HFF-Myc (cell line): ENCODE measurements around the gene KIFC3.
"Not testable (repeated sequence)": the region's sequence is repeated elsewhere in the genome, so short reads cannot be mapped to it uniquely, and the experiment has no call there.

Experiments
- DNase-seq: peaks from one replicate; pipeline ENCODE4 v3.0.0-alpha.2; 2011; ENCODE audit warnings: low read depth; ENCODE audit errors: extremely low read depth
- H3K4me3 ChIP-seq: replicated peaks from 2 replicates; pipeline ENCODE4 v1.5.1; 2011; ENCODE audit warnings: low read depth, mild to moderate bottlenecking, control low read depth, low read length
- TF ChIP-seq, protein P1 (sequence below): IDR thresholded peaks from 2 replicates; pipeline ENCODE4 v1.5.1; 2012; ENCODE audit warnings: mild to moderate bottlenecking, low read depth, low read length, control low read depth; ENCODE audit errors: missing control alignments

KIFC3 gene

DNA sequence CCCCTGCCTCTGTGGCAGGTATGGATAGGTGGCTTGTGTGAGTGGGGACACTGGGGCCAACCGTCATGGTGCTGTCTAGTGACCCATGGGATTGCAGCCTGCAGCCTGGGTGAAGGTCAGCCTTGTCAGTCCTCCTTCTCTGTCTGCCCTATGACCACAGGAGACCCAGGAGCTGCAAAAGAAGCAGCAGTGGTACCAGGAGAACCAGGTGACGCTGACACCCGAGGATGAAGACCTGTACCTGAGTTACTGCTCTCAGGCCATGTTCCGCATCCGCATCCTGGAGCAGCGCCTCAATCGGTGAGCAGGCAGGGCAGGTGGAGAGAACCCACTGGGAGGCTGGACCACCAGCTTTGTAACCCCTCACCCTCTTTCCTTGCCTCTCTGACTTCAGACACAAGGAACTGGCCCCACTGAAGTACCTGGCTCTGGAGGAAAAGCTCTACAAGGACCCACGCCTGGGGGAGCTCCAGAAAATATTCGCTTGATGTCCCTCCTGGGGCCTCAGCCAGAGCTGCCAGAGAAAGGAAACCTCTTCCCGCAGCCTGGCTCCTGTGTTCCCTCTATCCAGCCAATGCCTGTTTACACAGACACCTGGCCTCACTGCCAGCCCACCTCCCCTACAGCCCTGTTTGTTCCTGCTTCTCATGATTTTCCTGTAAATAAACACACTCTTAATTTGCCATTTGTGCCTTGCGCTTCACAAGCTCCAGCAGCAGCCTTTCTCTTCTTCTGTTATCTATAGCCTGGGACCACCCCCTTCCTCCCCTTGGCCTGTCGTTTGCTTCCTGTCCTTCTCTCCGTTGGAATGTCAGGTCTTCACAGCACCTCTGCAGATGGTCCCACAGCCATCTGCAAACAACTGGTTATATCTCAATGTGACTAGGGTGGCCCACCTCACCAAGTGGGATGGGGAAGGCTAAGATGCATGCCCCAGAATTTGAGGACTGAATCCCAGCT, 71.2 kb downstream of the KIFC3 start:
- TF ChIP-seq, protein P1, sequence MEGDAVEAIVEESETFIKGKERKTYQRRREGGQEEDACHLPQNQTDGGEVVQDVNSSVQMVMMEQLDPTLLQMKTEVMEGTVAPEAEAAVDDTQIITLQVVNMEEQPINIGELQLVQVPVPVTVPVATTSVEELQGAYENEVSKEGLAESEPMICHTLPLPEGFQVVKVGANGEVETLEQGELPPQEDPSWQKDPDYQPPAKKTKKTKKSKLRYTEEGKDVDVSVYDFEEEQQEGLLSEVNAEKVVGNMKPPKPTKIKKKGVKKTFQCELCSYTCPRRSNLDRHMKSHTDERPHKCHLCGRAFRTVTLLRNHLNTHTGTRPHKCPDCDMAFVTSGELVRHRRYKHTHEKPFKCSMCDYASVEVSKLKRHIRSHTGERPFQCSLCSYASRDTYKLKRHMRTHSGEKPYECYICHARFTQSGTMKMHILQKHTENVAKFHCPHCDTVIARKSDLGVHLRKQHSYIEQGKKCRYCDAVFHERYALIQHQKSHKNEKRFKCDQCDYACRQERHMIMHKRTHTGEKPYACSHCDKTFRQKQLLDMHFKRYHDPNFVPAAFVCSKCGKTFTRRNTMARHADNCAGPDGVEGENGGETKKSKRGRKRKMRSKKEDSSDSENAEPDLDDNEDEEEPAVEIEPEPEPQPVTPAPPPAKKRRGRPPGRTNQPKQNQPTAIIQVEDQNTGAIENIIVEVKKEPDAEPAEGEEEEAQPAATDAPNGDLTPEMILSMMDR = no peak
- no peak for DNase-seq
- no peak overlapping the region for H3K4me3 ChIP-seq

DNA sequence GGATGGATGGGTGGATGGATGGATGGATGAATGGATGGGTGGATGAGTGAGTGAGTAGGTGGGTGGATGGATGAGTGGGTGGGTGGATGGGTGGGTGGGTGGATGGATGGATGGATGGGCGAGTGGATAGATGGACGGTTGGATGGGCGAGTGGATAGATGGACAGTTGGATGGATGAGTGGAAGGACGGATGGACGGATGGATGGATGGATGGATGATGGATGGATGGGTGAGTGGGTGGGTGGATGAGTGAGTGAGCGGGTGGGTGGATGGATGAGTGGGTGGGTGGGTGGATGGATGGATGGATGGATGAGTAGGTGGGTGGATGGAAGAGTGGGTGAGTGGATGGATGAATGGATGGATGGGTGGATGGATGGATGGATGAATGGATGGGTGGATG, 72.4 kb downstream of the KIFC3 start:
- H3K4me3 ChIP-seq, DNase-seq: not testable (repeated sequence)

DNA sequence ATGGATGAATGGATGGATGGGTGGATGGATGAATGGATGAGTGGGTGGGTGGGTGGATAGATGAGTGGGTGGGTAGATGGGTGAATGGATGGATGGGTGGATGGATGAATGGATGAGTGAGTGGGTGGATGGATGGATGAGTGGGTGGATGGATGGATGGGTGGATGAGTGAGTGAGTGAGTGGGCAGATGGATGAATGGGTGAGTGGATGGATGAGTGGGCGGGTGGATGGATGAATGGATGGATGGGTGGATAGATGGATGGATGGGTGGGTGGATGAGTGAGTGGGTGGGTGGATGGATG, 73.2 kb downstream of the KIFC3 start:
- TF ChIP-seq, protein P1 = no peak
- H3K4me3 ChIP-seq = no peak overlapping the region
- DNase-seq = no peak

DNA sequence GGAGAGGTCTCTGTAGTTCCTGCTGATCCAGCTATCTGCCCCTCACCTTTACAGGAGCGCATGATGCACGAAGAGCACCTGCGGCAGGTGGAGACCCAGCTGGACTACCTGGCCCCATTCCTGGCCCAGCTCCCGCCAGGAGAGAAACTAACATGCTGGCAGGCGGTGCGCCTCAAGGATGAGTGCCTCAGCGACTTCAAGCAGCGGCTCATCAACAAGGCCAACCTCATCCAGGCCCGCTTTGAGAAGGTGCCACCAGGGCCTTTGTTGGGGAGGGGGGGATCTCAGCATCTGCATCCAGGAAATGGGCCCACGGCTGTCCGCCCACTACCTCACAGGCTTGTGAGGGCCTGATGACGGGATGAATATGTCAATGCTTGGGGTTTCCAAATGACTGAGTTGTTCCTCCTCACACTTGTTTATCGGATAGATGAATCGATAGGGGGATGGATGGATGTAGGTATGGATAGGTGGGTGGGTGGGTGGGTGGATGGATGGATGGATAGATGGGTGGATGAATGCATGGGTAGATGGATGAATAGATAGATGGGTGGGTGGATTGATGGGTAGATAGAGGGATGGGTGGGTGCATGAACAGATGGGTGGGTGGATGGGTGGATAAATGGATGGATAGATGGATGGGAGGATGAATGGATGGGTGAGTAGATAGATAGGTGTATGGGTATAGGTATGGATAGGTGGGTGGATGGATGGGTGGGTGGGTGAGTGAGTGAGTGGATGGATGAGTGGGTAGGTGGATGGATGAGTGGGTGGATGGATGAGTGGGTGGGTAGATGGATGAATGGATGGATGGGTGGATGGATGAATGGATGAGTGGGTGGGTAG, 73.7 kb downstream of the KIFC3 start:
- no peak overlapping the region for H3K4me3 ChIP-seq
- TF ChIP-seq, protein P1 = no peak
- no peak for DNase-seq

DNA sequence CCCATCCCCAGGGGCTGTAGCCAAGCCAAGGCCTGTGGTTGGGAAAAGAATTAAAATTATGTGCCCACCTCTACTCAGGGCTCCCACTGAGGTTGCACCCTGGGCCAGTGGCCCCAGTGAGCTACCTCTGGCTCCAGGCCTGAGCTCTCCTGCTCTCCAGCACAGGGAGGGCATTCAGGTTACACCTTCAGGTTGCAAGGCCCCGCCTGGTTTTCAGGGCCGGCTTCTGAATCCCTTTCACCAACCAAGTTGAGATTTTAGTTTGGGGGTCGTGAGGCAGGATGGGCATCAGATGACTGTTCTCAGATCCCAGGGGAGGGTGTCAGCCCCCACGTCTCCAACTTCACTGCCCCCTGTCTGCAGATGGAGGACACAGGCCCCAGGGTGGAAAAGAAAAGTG, 74.7 kb downstream of the KIFC3 start:
- H3K4me3 ChIP-seq = no peak overlapping the region
- TF ChIP-seq, protein P1 = no peak

DNA sequence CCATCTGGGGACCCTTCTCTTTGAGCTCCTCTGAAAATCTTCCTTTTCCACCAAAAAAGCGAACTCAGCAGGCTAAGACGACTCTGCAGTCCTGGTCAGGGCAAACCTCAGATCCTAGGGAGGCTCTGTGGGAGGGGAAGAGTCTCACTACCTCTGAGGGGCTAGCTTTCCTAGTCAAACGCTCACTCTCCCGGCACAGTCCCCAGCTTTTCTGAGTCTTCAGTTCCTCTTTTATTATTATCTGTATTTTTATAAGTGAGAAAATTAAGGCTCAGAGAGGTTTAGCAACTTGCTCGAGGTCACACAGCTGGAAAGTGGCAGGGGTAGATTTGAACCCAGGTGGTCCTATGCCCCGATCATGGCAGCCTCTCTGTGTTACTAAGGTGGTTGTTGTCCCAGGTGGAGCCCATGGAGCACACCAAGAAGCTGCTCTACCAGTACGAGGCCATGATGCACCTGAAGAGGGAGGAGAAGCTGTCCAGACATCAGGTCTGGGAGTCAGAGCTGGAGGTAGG, 75.8 kb downstream of the KIFC3 start:
- TF ChIP-seq, protein P1 = no peak
- no peak for DNase-seq
- no peak overlapping the region for H3K4me3 ChIP-seq

More for the DNA sequence above, 74.7 kb downstream of the KIFC3 start:
- no peak for DNase-seq

DNA sequence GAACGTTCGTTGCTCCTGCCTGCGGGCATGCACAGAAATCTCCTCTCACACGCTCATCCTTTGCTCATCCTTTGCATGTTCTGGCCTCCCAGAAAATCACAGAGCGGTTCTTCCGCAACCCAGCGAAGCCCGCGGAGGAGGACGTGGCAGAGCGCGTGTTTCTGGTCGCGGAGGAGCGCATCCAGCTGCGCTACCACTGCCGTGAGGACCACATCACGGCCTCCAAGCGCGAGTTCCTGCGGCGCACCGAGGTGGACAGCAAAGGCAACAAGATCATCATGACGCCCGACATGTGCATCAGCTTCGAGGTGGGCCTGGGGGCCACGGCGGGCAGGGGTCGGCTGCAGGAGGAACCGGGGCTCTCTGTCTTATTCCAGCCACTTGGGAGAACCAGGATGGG, 76.3 kb downstream of the KIFC3 start:
- no peak overlapping the region for H3K4me3 ChIP-seq
- DNase-seq = no peak
- TF ChIP-seq, protein P1 = no peak
